ENCODE results near the gene NBEA.

NBEA gene

DNA sequence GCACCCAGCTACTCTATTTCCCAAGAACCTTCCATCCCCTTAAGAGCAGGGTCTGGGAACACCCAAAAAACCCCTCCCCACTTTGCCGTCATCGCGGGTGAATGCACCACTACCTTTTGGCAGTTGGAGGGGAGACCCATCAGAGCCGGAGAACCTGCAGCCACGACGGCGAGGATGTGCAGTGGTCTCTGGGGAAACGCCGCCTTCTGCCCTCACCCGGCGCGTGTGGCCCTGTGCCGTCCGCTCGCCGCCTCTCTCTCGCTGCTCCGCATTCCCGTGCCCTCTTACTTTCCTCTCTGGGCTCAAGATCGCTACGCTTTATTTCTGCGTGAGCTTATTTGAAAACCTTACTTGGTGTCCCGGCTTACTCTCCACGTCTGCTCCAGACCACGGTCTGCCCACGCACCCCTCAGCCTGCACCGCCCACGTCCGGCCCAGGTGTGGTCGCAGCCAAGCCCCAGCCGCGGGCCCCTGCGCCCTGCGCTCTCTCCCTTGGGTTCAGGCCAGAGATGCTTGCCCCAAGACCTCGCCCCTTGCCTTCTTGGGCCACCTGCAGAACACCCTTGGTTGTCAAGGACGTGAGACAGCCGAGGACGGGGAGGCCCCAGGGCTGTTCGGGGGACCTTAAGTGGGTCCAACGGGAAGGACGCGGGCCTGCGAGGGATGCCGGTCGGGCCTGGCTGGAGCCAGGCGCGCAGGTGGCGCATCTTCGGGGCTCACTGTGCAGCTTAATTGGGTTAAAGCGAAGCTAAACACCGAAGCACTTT is 536.4 kb downstream of the NBEA start:
- no peak for DNase-seq

DNA sequence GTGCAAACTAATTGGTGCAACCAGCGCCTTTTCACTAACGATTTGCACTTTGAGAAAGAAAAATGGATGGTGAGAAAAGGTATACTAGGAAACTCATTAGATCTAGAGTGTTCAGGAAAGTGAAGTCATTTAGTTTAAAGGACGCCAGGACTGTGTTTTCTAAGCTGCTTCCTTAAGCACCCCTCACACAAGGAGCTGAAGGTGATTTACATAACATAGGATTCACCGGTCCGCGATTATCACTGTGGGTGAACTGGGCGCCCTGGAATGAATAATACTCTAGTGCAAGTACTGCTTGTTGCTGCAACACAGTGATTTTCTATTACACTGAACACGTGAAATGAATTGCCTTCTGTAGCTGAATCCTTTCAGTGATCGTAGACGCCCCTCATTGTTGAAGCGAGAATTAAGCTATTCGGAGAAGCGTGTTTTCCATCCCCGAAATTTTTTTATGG is 537.0 kb downstream of the NBEA start:
- DNase-seq: no peak

DNA sequence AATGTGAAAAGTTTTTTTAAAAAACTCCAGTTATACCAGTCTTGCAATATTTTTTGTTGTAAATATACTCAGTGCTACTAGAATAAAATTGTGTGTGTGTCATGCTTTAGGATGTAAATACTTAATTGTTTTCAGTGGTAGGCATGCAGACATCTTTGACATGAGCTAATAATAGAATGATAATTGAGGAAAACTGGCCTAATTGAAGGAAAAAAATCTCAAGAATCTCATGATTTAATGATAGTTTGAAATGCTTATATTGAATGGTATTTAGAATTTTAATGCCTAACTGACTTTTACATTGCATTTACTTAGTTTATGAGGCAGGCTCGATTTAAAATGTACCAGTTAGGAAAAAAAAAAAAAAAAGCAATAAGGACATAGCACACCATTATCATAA is 537.6 kb downstream of the NBEA start:
- no peak for DNase-seq

DNA sequence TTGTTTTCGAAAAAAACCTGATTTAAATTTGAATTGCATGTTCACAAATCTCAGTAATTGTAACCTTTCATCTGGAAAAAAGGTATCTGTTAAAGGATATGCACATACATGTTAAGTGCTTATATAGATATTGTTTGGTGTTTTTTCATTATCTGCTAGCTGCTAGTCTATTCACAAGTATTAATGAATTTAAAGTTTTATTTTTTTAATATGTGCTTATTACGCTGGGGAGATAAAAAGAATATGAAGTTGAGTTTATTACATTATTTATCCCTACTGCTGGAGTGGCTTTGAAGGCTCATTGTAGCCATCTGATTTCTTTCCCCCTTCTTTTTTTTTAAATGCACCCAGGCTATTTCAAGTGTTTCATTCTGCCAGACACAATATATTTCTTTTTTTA is 538.3 kb downstream of the NBEA start:
- DNase-seq: no peak

DNA sequence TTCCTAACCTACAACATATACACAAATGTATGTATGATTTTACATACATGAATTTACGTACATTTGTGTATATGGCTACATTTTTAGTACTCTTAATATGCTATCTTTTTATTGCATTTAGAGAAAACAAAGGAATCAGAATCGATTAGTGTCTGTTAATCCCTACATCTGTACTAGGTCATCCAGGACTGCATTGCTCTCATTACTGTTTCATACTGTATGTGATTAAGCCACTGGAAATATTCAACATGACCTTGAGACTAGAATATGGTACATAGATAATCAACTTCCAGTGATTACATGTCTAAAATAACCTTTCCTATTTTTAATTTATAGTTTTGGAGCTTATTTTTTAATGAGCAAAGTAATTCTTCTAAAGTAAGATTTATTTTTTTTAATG is 539.7 kb downstream of the NBEA start:
- DNase-seq: no peak

DNA sequence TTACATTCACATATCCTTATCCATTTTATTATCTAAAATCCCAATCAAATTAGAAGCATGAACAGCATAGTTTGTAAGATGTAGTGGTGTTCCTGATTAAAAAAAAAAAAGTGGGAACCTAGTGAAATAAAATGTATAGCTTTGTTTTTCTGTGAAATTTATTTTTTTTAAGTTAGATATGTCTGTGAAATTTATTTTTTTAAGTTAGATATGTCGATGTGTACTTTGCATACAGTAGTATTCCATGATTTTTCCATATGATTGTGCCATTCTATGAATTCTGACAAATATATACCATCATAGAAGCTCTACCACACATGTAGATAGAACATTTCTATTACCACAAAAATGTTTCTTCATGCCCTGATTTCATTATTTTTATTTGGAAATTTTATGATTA is 540.5 kb downstream of the NBEA start:
- DNase-seq: no peak

DNA sequence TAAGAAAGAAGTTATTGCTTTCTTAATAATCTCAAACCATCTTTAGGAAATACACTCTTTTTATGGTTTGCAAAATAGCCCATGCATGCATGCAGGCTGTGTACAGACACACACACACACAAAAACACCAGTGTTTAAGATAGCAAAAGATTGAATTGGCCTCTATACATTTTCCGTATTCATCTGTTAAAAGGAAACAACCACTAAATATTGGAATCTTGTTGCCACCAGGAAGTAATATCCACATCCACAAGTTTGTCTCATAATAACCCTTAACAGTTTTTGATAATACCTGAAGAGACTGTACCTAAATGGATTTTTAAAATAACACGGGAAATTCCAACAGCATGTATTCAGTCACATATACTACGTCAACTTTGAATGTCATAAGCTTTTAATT is 541.7 kb downstream of the NBEA start:
- DNase-seq: no peak

DNA sequence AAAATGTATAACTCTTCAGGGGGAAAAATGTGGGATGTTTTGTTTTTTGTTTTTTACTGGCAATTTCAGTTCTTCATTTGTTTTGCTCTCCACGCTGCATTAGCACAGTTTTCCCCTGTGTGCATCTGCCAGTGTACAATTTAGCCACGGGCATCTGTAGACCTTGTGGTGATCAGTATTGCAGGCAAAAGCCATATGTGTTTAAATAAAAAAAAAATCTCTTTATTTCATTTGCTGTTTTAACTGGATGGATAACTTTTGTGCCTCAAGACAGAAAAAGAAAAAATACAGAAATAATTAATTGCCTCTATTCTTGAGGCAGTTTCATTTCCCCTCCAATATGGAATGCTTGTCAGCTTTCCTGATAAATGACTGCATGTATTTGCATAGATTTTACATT is 542.3 kb downstream of the NBEA start:
- no peak for DNase-seq

DNA sequence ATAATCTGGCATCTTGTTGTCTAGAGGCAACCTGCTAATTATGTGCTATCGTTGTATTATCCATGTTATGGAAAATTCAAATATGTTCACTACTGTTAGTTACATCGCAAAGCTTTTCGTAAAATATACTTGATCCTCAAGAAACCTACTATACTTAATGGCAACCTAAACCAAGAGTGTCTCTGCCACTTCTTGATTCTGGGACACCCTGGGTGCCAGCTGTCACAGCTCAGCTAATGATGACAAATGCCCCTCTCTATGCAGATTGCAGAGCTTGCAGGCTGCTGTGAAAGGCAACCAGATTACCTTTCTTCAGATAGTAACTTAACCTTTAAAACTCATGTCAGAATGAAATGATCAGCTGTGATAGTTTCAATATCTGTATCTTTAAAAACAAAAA is 543.4 kb downstream of the NBEA start:
- no peak for DNase-seq

DNA sequence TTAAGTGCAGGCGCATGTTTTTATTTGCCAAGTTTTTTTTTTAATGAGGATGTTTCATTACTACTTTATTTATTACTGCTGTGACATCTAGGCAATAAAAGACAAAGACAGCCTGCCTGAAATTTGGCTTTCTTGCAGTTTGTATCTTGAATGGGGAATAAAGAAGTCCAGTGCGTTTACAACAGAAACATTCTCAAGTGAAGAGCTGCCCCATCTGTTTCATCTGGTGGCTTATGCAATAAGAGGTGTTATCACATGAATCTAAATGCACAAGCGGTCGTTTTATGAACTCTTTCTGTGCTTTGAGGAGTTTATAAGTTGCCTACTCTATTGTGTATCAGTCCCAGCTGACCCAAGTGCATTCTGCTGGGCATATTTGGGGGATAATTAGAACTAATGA is 547.0 kb downstream of the NBEA start:
- DNase-seq: no peak

DNA sequence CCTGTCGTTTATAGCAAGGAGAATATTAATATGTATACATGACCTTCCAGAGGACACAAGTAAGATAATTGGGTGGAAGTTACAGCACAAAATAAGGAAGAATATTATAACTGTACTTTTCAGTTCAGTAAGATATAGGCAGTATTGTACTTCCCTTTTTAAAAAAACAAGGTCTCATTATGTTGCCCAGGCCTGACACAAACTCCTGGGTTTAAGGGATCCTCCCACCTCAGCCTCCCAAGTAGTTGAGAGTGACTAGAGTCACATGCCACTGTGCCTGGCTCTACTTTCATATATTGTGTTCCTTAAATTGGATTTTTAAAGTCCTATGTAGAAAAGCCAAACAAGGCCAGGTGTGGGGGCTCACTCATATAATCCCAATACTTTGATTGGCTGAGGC is 553.9 kb downstream of the NBEA start:
- DNase-seq: no peak

DNA sequence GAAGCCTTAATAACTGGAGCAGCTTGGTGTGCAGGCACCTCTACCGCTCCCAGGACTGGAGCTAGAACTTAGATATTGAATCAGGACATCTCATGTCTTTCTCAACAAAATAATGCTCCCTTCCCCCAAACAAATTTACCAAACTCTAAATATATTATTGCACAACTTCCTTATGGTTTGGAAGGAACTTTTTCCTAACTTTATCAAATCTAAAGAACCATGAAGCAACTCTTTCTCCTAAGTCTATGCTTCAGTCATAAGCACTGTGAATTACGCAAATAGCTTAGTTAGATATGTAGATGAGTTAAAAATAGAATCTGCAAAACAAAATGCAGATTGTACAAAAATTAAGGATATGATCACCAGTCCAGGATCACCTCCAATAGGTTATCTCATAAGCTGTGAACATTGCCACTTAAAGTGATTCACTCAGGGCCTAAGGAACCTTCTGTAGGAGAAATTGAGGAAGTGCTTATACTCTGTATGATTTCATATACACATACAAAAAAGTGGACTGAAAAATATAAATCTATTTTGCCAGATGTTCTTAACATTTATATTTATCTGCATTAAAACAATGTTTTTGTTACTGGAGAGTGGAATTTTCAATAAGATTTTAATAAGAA is 554.8 kb downstream of the NBEA start:
- no peak for DNase-seq

DNA sequence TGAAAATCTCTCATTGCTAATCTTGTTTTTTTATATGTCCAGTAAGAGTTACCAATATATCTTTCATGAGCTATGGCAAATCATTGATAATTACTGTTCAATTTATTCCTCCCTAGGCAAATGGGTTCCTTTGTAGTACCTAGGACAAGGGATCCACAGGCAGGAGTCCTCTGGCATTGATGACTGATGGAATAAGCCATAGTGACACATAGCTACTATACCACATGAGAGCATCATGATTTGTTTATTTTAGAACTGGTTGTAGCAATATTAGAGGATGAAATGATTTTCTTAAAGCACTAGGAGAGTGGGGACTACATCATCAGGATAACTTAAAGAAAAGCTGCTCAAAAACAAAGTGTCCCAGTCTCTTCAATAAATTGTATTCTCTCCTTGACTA is 556.2 kb downstream of the NBEA start:
- no peak for DNase-seq

DNA sequence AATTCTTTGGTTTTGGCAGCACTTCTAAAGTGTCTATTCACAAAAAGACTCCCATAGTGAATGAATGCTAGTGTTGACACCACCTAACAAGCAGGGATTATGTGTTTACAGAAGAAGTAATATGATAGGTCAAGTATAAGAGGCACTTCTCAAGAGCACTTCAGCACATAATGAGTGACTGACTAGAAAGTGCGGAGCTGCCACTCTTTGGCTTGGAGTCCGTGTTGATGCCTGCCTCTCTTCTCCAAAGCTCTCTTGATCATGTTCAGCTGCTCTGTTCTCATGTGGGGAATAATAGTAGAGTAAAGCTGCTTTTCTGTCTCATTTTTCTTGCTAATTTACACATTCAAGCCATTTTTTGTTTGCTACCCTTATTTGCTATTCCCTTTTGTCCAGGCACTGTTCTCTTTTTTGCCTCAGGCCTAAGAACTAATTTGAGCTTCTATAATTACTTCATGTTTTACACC is 557.2 kb downstream of the NBEA start:
- DNase-seq: no peak

DNA sequence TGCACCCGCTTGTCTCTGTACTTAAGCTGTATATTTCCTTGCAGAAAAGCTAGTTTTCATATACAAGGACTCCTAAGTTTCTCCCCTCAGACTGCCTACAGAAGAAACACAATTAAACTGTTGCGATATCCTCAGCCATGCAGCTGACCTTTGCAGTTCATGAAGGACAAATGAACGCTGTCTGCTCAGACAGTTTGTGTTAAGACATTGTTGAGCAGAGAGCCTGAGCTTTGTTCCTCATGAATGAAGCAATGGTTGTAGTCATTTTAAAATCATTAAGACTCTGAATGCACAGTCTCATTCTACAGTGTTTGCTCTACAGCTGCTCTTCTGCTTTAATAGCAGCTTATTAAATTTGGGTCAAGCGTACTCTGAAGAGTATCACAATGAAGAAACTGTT is 557.6 kb downstream of the NBEA start:
- DNase-seq: no peak

DNA sequence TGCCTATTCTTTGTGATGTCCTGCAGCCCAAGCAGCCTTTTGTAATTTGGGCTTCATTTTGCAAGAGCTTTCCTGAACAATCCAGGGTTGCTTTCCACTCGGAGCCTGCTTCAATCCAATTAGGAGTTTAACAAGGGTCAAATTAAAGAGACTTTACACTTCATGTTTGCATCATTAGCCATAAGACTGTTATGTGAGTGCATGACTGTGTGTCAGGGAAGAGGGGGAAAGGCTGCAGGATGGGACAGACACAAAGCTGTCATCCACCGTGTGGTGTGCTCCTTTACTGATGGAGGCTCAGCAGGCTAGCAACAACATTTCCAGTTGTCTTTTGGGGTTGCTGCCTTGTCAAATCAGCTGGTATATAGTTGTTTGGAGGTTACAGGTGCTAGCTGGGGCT is 558.1 kb downstream of the NBEA start:
- DNase-seq: no peak

DNA sequence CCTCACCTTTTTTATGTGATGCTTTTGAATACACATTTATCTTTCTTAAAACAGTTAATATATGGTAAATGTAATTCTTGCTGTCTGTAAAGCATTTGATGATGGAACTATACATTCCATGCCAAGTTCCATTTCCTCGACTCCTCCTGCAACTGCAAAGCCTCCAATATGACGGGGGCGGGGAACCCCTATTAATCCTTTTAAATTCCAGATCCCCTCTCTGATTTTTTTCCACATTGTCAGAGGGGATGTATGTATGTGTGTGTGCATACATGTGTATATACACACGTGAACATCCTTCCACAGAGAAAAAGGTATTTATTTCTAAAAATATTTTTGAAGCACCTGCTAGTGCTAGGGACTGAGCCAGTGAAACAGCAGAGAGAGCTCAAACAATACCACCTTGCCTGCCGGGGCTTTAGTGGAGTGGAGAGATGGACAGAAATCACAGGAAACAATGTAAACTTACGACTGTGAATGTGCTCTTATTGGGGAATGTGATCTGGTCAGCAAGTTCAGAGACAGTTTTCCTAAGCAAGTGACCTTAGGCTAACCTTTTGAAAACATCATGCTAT is 559.7 kb downstream of the NBEA start:
- DNase-seq: no peak

DNA sequence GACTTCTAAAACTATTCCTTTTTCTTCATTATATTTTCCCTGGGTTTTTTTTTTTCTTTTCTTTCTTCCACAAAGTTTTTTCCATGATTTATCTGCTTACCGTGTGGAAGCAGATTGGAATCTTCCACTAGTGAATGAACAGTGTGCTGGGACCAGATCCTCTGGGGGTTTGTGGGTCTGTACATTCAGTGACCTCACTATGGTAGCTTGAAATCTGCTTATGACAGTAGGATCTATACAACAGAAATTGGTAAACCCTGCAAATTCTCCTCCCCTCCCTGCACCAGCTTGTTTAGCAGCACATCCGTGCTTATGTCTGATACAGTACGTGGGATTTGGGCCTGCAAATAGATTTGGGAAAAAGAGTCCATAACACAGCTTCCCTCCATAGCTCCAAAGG is 560.4 kb downstream of the NBEA start:
- no peak for DNase-seq

DNA sequence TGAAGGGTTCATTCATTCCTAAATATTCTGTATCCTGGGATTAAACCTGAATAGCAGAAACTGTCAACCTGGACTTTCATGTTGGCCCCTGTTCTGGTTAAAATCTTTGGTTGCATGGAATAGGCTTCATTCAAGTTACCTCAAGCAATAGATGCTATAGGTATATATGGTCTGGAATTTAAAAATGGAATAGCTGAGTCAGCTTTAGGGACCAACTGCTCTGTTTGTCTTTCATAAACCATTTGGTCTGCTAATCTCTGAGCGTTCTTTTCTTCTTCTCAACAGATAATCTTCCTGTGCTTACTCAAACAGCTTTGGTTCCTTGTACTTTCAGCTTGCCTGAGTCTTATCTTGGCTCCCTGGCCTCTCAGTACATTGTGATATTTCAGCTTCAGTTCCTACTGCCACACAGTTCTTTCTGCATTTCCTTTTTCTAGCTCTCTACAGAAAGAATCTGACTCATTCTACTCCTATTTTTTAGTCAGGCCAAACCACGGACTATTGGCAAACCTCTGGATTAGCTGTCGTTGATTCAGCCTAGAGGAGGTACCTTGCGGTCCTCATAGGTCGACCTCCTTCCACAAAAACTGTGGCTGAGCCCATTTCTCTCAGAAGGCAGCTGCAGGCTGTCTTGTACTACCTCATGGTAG is 570.3 kb downstream of the NBEA start:
- DNase-seq: no peak

DNA sequence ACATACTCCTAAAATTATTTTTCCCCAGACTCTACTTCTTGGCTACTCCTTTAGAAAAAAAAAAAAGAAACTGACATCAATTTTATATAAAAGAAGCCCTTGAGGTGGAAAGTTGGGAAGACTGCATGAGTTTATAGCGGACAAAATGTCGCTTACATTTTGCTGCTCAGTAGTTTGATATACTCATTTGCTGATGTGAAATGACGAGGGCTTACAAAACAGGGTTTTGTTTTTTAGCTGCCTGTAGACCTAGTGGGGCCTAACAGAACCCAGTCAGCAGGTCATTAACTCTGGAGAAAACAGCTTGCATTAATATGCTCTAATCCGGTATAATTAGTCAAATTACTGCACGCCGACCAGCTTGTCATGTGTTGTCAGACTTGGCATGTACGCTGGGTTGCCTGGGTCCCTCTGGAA is 572.0 kb downstream of the NBEA start:
- no peak for DNase-seq

DNA sequence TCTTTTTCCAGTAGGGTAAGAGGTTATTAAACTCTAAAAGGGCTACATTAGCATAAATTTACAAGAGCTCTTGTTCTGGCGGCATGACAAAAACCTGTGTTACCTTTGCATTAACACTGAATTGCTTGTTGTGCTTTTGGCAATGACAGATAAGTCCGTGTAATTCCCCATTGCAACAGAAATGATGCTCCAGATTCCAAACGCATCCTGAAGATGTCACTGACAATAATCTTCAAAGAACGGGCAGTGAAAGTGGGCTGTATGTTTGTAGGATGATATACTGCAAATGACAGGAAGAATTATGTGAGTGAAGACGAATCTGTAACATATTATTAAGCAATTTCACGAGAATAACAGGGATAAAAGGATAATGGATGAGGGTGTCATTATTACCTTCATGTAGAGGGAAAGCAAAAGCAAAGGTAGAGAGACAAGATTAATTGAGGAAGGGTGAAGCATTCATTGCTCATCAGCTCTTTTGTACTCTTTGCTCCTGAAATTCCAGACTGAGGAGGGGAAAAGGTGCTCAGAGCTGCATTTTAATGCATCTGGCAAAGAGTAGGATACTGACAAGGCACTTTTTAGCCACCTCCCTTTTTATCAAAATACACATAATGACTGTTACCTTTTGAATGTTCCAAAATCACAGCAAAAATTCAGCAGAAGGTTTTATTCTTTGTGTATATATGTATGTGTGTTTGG is 572.9 kb downstream of the NBEA start:
- no peak for DNase-seq

DNA sequence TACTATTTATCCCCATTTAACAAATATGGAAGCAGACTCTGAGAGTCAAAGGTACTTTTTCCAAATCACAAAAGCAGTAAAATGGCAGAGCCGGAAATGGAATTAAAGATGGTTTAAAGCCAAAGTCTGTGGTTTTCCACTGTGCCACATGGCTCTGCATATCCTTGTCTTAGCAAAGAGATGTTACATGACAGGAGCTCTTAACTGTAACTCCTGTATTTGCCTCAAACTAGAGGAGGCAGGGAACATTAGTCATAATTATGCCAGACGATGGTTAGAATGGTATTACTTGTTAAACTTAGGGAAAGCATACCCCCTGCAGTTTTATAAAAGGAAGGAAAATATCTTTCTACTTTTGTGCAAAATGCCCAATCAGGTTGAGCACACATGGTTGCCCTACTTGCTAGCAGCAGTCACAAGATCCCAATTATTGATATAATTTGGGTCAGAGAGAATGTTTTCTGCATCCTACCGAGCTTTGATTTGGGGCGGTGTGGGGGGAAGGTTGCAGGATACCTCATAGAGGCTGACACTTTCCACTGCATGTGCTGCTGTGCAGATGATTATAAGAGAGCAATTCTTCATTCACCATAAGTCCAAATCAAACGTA is 576.4 kb downstream of the NBEA start:
- no peak for DNase-seq

DNA sequence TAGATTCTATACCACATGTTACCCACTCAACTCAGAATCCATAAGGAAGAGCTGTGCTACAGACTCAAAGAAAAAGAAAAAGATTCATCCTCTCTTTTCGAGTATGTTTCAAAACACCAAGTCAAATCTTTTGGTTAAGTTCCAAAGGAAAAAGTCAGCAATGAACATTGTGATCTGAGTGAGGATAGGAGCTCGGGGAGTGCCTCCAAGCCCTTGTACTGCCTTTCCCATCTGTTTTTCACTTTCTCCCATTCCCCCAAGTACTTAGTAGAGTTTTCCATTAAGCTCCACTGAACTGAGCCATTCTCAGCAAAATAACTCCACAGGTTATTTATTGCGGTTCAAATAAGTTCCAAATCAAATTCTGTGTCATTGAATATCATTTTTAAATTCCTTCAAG is 582.1 kb downstream of the NBEA start:
- DNase-seq: no peak
